Kidney (tissue), 14 donors: Measurements from ENCODE around the gene NUCB1. TPM values are rescaled to one million over a fixed set of nuclear protein-coding genes. Genes with fewer than 3 reads are reported as not detected.
"Not testable (repeated sequence)": the region's sequence is repeated elsewhere in the genome, so short reads cannot be mapped to it uniquely, and the experiment has no call there.

Experiments
- DNase-seq, 5 donors: peaks; one replicate each; pipeline ENCODE4 v3.0.0-alpha.2; 2013 to 2020
- FAIRE-seq: peaks from 2 replicates; lab custom pipeline; 2012; peaks lifted over from hg19 to GRCh38; lab: Jason Lieb, UNC
- H3K27ac ChIP-seq, 2 donors: one replicate each; pipeline ENCODE4 v1.7.0; 2013; ENCODE audit warnings: low read depth in 2 of 2, low read length in 2 of 2, inconsistent platforms in 1 of 2
- H3K27me3 ChIP-seq: one replicate; pipeline ENCODE4 v1.7.1; 2013; ENCODE audit warnings: low read length, inconsistent platforms; ENCODE audit not compliant: control insufficient read depth, insufficient read depth
- H3K36me3 ChIP-seq, 3 donors: one replicate each; pipeline versions ENCODE4 v1.7.0 to v1.7.1; 2013; ENCODE audit warnings: low read length in 3 of 3, control low read depth in 1 of 3, inconsistent platforms in 1 of 3; ENCODE audit not compliant: insufficient read depth in 3 of 3, control insufficient read depth in 2 of 3
- H3K4me1 ChIP-seq, 3 donors: one replicate each; pipeline versions ENCODE4 v1.7.0 to v1.7.1; 2013; ENCODE audit warnings: low read length in 3 of 3, inconsistent platforms in 1 of 3, low read depth in 1 of 3; ENCODE audit not compliant: control insufficient read depth in 2 of 3, insufficient read depth in 2 of 3
- H3K4me3 ChIP-seq, 3 donors: one replicate each; pipeline versions ENCODE4 v1.7.0 to v1.8.1; 2013; ENCODE audit warnings: low read length in 3 of 3, control low read depth in 1 of 3, inconsistent platforms in 1 of 3
- H3K9ac ChIP-seq, 3 donors: one replicate each; pipeline versions ENCODE4 v1.7.0 to v1.7.1; 2013; ENCODE audit warnings: low read length in 3 of 3, control low read depth in 1 of 3, inconsistent platforms in 1 of 3
- H3K9me3 ChIP-seq, 3 donors: one replicate each; pipeline versions ENCODE4 v1.7.0 to v1.7.1; 2013; ENCODE audit warnings: low read length in 3 of 3, control low read depth in 1 of 3, inconsistent platforms in 1 of 3; ENCODE audit not compliant: control insufficient read depth in 2 of 3, insufficient read depth in 1 of 3
- CTCF ChIP-seq: IDR thresholded peaks from 3 replicates; pipeline ENCODE4 v1.5.1; 2012; ENCODE audit warnings: mild to moderate bottlenecking, moderate library complexity, borderline replicate concordance; ENCODE audit not compliant: insufficient read depth; ENCODE audit errors: extremely low read depth
- intact Hi-C: fragments of 100-400 bp; cut with DNase I; formaldehyde crosslinking; loops from one replicate; pipeline ENCODE4 v1.11.1; 2022
- polyA plus RNA-seq: library from polyadenylated mRNA; stranded (reverse); fragments of 350-450 nt; fragmentation: Illumina TruSeq; extraction: RNeasy Lipid Tissue Mini Kit (QIAGEN cat#74804); gene quantifications from one replicate; pipeline ENCODE4 v1.2.3, GENCODE V29; 2014; ENCODE audit warnings: low read depth, low replicate concordance; ENCODE audit not compliant: insufficient read depth
- total RNA-seq: library from RNA; stranded (reverse); fragmentation: NEBNext Ultra II Directional; extraction: Animal tissue kit (Norgen Biotek cat#: 25700); gene quantifications from one replicate; pipeline ENCODE4 v1.2.1, GENCODE V29; 2021
- donor health status: control.
- donor health status: control.
- donor health status: control.
- donor health status: control.
- donor health status: control.
- donor health status: DM: yes; HTN: yes; CAD: no.
- donor health status: Normal renal cell carcinoma (clear cell type).

NUCB1 gene
- total and polyA plus RNA-seq, 2 donors from 2014 or later: 265 to 503 TPM

GRCh38 chr19:48868114-48868886 is 31.8 kb upstream of the NUCB1 start, which contains the start of gene PLEKHA4:
PLEKHA4 (minus strand) TSS chr19:48868617; CDS start chr19:48867620, 997 bp downstream.
- no peaks in the 10 kb centered on the region for H3K27me3 ChIP-seq
- H3K27ac ChIP-seq: peak within 1 kb of the TSS; percentile 71 to 83
- FAIRE-seq: no peak
- peak within 1 kb of the TSS; percentile 46 to 56 (median 51) for H3K4me3 ChIP-seq
- H3K9me3 ChIP-seq: no peaks in the 10 kb centered on the region
- H3K4me1 ChIP-seq: peaks cover under 1 to 3% (median 1%) of the 10 kb centered on the region in 3 donors
- H3K36me3 ChIP-seq: peaks cover 0 to 1% (median 0%) of the 10 kb centered on the region in 3 donors
- intact Hi-C loops: no loop called here
- peak within 1 kb of the TSS; percentile 21 to 66 (median 26) for H3K9ac ChIP-seq
- DNase-seq: peak; percentile 45 to 93 (median 61)
- TF ChIP-seq CTCF: no peak

- Histone ChIP-seq H3K9ac (no peak overlapping the region), H3K4me3 (no peak overlapping the region), H3K27me3 (no peaks in the 10 kb centered on the region), H3K27ac (no peak overlapping the region), H3K36me3 (peaks cover 0 to 14% (median 0%) of the 10 kb centered on the region in 3 donors), H3K4me1 (peaks cover 4 to 17% (median 5%) of the 10 kb centered on the region in 3 donors), H3K9me3 (no peaks in the 10 kb centered on the region)
- no peak for TF ChIP-seq CTCF
- intact Hi-C loops: no loop called here
- FAIRE-seq (no peak), DNase-seq (no peak)
Observed at GRCh38 chr19:48870048-48870447, 30.1 kb upstream of the NUCB1 start.

GRCh38 chr19:48871471-48872181 is 28.5 kb upstream of the NUCB1 start:
- H3K9ac ChIP-seq, FAIRE-seq: not testable (repeated sequence)

More at GRCh38 chr19:48871471-48872181, 28.5 kb upstream of the NUCB1 start:
- Histone ChIP-seq H3K27ac (peak overlapping the region; percentile 100), H3K4me3 (peak overlapping the region; percentile 47 to 100 (median 98)), H3K36me3 (peaks cover 0 to 14% (median 0%) of the 10 kb centered on the region in 3 donors), H3K4me1 (peaks cover 4 to 27% (median 13%) of the 10 kb centered on the region in 3 donors)
- DNase-seq, H3K27me3 ChIP-seq, intact Hi-C loops, H3K9me3 ChIP-seq: not testable (repeated sequence)
